CD4-positive, alpha-beta T cell treated with Interleukin-21 for 1 hour (primary cell): ENCODE measurements around the gene NCS1.
A peak's percentile ranks its signal among the peaks of the same experiment; 100 is the strongest.
"Not testable (repeated sequence)": the region's sequence is repeated elsewhere in the genome, so short reads cannot be mapped to it uniquely, and the experiment has no call there.

ENCODE experiments used
- DNase-seq: peaks from one replicate; pipeline ENCODE4 v3.0.0-alpha.2; 2020

The NCS1 gene

GRCh38 chr9:130241198-130241535 lies 69.0 kb downstream of the NCS1 start:
- DNase-seq: no peak

DNA sequence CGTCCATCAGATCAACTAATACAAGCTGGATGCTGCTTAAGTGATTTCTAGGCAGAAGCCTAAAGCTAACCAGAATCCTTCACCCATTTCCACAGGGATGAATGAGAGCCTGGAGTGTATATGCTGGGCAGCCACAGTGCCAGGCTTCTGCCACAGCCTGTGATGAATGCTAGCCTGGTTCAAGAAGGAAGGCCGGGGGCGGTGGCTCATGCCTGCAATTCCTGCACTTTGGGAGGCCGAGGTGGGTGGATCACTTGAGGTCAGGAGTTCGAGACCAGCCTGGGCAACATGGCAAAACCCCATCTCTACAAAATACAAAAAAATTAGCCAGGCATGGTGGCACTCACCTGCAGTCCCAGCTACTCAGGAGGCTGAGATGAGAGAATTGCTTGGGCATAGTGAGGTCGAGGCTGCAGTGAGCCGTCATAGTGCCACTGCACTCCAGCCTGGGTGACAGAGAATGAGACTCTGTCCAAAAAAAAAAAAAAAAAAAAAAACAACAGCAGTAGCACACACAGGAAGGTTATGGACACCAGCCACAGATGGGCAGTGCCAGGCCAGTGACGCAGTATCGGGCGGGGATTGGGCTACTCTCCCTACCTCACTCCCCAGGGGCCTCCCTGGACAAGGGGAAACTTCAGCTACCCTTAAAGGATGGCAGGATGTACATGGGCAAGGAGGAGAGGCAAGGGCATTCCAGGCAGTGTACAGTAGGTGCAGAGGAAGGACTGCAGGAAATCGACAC lies 70.2 kb downstream of the NCS1 start:
- no peak for DNase-seq

DNA sequence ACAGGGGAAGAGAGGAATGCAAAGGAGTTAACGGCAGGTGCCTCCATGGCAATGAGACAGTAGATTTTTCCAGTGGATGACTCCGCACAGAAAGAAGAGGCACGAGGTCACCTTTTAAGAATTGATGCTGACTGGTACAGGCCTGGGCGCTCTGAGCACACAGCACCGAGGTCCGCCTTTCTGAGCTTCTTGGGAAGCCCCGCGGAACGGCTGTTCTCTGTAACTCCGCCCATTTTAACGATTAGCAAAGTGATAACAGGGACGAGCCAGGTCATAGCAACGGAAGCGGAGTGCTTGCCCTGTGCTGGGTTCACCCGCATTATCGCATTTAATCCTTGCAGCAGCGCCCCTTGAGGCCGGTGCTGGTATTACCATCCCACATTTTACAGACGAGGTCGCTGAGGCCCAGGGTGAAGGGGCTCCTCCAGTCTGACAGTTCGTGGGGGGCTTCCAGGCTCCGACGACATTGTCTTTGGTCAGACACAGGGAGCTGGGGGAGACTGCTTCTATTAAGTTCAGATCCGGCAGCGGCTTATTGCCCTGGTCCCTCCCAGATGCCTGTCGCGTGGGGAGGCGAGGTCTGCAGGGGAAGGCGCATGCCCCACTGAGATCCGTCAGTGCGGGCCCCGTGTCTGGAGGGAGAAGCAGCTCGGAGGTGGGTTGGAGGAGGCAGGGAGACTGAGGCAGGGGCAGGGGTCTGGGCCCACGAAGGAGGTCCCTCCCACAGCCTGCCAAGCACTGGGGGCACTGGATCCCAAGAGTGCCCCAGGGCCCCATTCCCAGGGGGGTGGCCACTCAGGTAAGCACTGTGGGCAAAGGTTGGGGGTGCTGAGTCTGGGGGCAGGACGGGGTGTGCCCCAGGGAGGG lies 71.0 kb downstream of the NCS1 start:
- peak; percentile 86 for DNase-seq

DNA sequence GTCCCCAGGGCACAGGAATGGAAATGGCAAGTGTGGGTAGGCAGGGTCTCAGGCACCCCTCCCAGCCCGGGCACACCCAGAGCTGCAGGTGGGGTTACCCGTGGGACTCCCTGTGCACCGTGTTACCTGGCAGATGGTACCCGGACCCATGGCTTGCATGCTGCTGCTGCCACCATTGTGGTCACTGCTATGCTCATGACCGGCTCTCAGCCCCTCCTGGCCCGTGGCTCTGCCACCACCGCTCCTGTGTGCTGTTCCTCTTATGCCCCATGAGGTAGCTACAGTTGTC lies 71.6 kb downstream of the NCS1 start:
- DNase-seq: no peak

DNA sequence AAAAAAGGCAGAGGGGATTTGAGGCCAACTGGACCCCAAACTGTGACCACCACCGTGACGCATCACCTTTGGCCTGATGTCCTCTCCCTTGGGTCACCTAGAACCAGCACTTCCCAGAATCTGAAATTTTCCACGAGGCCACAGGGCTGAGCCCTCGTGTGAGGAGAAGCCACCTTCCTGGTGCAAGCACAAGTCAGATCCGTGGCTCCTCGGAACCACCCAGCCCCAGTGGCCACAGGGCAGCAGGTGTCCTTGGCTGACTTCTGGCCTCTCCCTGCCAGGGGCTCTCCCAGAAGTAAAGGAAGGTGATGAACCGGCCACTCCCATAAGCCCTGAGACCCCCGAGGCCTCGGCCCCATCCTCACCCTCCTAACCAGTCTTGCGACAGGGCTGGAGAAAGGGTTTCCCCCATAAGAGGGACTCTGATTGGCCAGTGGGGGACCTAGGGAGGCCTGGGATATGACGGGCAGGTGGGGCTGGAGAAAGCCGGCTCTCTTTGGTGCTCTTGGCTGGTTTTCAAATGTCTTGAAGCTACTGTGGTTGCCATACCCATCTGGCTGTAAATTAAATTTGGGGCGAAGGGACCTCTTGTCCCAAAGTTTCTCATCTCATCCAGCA lies 72.5 kb downstream of the NCS1 start:
- DNase-seq: no peak

- DNase-seq: no peak
Observed at GRCh38 chr9:130245474-130245873, 73.3 kb downstream of the NCS1 start.

GRCh38 chr9:130246126-130246525 lies 73.9 kb downstream of the NCS1 start:
- no peak for DNase-seq

DNA sequence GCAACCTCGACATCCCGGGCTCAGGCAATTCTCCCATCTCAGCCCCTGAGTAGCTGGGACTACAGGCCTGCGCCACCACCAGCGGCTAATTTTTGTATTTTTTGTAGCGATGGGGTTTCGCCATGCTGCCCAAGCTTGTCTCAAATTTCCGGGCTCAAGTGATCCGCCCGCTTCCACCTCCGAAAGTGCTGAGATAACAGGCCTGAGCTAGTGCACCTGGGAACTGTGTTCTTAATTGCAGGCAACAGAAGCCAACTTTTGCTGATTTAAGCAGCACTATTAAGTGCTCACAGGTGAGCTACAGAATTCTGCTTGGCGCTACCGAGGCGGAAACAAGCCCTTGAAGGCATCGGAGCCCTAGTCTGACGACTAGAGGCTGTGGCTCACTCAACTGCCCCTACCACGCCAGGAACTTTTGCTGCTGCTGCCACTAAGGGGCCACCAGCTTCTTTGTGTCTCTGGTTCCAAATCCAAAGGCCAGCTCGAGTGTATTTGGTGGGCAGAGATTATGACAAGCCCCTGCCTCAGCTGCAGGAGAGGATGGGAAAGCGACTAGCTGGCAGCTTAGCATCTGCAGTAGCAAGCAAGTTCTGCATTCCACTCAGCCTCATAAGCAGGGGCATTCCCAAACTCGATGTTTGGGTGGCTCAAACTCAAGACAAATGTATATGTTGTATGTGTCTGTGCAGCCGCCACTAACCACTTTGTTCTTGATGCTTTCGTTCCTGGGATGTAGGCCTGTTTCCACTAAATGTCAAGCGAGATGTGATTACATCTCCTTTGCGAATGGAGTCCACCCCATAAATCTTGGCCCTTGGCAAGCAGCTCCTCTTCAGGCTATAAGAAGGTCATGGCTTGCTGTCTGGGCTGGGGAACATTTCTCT lies 82.8 kb downstream of the NCS1 start:
- DNase-seq: no peak

- no peak for DNase-seq
Observed at GRCh38 chr9:130255631-130256134, 83.5 kb downstream of the NCS1 start.

- no peak for DNase-seq
Observed at GRCh38 chr9:130256644-130257043, 84.4 kb downstream of the NCS1 start.

DNA sequence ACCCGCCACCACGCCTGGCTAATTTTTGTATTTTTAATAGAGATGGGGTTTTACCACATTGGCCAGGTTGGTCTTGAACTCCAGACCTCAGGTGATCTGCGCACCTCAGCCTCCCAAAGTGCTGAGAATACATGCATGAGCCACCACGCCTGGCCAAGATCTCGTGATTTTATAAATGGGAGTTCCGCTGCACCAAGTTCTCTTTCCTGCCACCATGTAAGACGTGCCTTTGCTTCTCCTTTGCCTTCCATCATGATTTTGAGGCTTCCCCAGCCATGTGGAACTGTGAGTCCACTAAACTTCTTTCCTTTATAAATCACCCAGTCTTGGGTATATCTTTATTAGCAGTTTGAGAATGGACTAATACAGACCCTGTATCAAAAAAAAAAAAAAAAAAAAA lies 85.9 kb downstream of the NCS1 start:
- DNase-seq: not testable (repeated sequence)

GRCh38 chr9:130259044-130259443 lies 86.8 kb downstream of the NCS1 start:
- no peak for DNase-seq

DNA sequence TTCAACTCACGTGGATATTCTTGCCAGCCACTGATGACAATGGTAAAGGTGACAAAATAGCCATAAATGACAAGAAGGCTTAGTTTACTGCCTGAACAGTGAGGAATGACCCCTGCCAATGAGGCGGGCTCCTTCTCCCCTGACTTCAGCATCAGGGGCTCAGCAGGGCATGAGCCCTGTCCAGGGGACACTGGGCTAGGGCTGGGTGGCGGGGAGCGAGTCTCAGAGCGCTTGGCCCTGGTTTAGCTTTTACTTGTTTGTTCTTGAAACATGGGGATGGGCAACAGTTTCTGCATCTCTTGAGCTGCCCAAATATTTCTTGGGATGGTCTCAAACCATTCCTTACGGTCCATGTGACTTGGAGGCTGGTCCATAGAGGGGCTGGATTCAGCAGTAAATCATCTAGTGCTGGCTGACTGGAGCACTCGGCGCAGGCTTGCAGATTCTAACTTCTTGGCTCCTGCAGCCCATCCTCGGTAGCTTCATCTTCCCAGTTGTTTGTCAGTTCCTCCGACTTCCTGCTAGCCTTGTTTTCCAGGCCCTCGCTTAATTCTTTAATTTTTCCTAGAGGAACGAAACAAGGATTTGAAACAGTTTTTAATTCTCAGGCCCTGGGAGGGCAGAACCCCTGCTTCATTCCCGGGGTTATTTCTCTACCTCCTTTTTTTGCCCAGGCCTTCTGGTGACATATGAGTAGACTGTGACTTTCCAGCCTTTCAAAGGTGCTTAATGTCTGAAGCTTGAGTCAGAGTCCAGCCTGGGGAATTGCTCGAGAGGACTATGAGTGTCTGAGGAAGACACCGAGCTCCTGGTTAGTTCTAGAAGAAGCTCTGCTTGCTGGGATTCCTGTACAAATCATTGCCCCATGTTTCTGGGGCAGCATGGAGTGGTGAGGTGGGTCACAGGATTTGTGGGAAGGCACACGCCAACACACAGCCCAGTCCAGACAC lies 88.9 kb downstream of the NCS1 start:
- DNase-seq: no peak

- no peak for DNase-seq
Observed at GRCh38 chr9:130262061-130262745, 90.0 kb downstream of the NCS1 start.

DNA sequence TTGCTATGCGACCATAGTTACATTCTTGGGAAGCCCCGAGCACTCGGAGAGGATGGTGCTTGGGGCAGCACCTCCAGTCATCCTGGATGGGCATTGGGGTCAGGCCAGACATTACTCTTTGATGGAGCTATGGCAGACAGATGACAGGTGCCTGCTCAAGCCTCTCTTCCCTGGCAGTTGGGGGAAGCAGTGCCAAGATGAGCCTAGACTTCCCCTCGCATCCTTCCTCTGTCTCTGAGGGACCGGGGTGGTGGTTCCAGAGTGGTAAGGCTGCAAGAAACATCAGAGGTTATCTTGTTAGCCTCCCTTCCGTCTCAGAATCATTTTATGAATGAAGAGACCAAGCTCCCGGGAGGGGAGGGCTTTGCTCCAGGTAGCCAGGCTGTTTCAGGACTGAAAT lies 90.6 kb downstream of the NCS1 start:
- no peak for DNase-seq

DNA sequence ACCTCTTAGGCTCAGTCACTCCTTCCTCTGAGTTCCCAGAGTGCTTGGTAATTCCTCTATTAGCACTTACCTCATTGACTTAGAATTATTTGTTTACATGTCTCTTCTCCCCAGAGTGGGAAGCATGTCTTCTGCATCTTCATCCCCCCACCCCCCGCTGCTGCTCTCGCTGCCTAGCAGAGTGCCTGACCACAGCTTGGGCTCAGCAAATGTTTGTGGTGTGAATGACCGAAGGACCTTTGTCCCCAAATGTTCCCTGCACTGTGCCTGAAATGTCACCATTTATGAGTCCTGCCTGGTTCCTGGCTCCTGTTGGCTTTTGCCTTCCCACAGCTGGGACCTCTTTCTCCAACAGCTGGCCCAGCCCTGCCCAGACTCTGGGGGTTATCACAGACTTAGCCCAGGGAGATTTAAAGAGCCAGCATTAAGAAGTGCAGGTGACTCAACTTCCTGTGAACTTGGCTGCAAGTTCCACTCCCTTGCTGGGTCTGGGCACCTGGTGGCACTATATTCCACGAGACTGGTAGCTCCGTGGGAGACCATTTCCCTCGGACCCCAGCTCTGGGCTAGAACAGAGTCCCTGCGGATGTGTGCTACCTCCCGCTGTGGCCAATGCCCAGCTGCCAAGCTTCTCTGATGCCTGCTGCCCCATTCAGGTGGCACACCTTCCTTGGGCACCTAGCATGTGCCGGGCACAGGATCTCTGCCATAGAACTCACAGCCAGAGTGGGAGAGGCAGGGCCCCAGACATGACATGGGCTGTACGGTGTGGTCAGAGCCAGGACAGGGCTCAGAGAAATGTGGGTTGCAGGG lies 91.6 kb downstream of the NCS1 start:
- no peak for DNase-seq

GRCh38 chr9:130264414-130265350 lies 92.5 kb downstream of the NCS1 start:
- no peak for DNase-seq

DNA sequence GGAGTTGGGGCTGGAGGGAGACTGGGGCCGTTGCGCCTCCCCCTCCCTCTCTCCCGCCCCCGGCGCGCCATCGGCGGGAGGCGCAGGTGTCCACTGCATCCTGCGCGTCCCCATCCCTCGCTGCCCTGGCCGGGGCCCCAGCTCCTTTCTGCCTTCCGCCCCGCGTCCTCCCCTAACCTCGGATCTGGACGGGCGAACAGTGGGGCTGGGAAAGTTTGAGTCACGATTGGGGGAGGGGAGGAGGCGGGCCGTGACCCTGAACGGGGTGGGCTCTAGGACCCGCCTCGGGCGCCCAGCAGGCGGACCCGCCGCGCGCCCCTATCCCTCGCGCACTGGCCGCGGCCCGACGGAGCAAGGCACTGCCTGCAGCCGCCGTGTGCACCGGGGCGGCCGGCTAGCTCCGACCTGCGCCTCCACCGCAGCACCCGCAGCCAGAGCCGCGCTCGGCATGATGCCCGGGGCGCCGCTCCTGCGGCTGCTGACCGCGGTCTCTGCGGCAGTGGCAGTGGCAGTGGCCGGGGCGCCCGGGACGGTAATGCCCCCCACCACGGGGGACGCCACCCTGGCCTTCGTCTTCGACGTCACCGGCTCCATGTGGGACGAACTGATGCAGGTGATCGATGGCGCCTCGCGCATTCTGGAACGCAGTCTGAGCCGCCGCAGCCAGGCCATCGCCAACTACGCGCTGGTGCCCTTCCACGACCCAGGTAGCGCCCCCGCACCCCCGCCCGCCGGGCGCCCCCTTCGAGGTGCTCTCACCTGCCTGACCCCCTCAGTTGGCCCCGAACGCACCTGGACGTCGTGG lies 93.4 kb downstream of the NCS1 start, which contains the start of gene HMCN2:
Gene HMCN2, plus strand, starts transcription at position 330 of the 805 bp plus-strand sequence. Its CDS starts 119 bp downstream, at position 449.
- no peak for DNase-seq
